H1 (cell line): ENCODE measurements around the gene KRTAP9-7. TPM values are rescaled to one million over a fixed set of nuclear protein-coding genes. Genes with fewer than 3 reads are reported as not detected.

Experiments used
- CTCF ChIA-PET: fragments of 300-600 bp; sonication (Branson Sonifier 250); formaldehyde crosslinking; loops from one replicate; lab custom pipeline; 2021; ENCODE audit not compliant: partially characterized antibody; lab: Charles Lee
- POLR2A ChIA-PET: fragments of 300-600 bp; sonication (Branson Sonifier 250); formaldehyde crosslinking; loops from one replicate; lab custom pipeline; 2021; ENCODE audit warnings: inconsistent platforms; ENCODE audit not compliant: partially characterized antibody; lab: Charles Lee
- DNase-seq, 2 experiments: peaks; one replicate each; pipeline versions ENCODE4 v3.0.0 to v3.0.0-alpha.2; 2010 to 2022; ENCODE audit warnings: low spot score in 2 of 2, low read depth in 1 of 2, mixed read lengths in 1 of 2
- FAIRE-seq: peaks from 2 replicates; lab custom pipeline; 2011; peaks lifted over from hg19 to GRCh38; lab: Jason Lieb, UNC
- H2AFZ ChIP-seq: 2 replicates; pipeline ENCODE4 v1.8.1; 2012; ENCODE audit warnings: low read length, inconsistent platforms
- H2AK5ac ChIP-seq: 2 replicates; pipeline ENCODE4 v1.6.1; 2013; ENCODE audit warnings: low read depth, low read length
- H2BK120ac ChIP-seq: replicated peaks from 2 replicates; pipeline ENCODE3; 2013; ENCODE audit warnings: low read depth, low read length, inconsistent platforms
- H2BK12ac ChIP-seq: 2 replicates; pipeline ENCODE4 v1.6.1; 2013; ENCODE audit warnings: low read depth, low read length
- H2BK15ac ChIP-seq: 2 replicates; pipeline ENCODE4 v1.6.1; 2013; ENCODE audit warnings: low read length
- H2BK20ac ChIP-seq: 2 replicates; pipeline ENCODE4 v1.6.1; 2013; ENCODE audit warnings: low read length
- H2BK5ac ChIP-seq: 2 replicates; pipeline ENCODE4 v1.6.1; 2013; ENCODE audit warnings: low read depth, low read length
- H3K14ac ChIP-seq: 2 replicates; pipeline ENCODE4 v1.6.1; 2013; ENCODE audit warnings: inconsistent platforms; ENCODE audit not compliant: insufficient read length
- H3K18ac ChIP-seq: 2 replicates; pipeline ENCODE4 v1.6.1; 2013; ENCODE audit warnings: low read length; ENCODE audit errors: extremely low read depth
- H3K23ac ChIP-seq: 2 replicates; pipeline ENCODE4 v1.6.1; 2013; ENCODE audit warnings: inconsistent platforms; ENCODE audit not compliant: insufficient read length
- H3K23me2 ChIP-seq: 2 replicates; pipeline ENCODE4 v1.6.1; 2013; ENCODE audit warnings: low read depth, low read length
- H3K27ac ChIP-seq: 2 replicates; pipeline ENCODE4 v1.6.1; 2011; ENCODE audit warnings: low read depth, low read length, inconsistent platforms
- H3K27me3 ChIP-seq, 4 experiments: replicated peaks in 1 of 4; 1 replicate in 1 of 4; 2 replicates in 3 of 4; pipeline versions ENCODE4 v1.6.1 to v1.8.1; 2011 to 2013; ENCODE audit warnings: low read length in 3 of 4, mild to moderate bottlenecking in 3 of 4, inconsistent platforms in 2 of 4, mixed read lengths in 2 of 4, moderate library complexity in 1 of 4; ENCODE audit not compliant: control insufficient read depth in 3 of 4, insufficient read depth in 3 of 4; ENCODE audit errors: extremely low read depth in 1 of 4
- H3K36me3 ChIP-seq, 4 experiments: 2 replicates each; pipeline versions ENCODE4 v1.6.1 to v1.8.1; 2011 to 2013; ENCODE audit warnings: mild to moderate bottlenecking in 4 of 4, low read length in 3 of 4, moderate library complexity in 2 of 4, control low read depth in 1 of 4, inconsistent platforms in 1 of 4; ENCODE audit not compliant: insufficient read depth in 4 of 4, control insufficient read depth in 2 of 4
- H3K4ac ChIP-seq: replicated peaks from 2 replicates; pipeline ENCODE3; 2013; ENCODE audit warnings: low read length, low read depth, mixed read lengths, inconsistent platforms; ENCODE audit not compliant: insufficient read length
- H3K4me1 ChIP-seq, 4 experiments: replicated peaks in 1 of 4; 1 replicate in 1 of 4; 2 replicates in 3 of 4; pipeline versions ENCODE4 v1.6.1 to v1.8.1; 2011 to 2013; ENCODE audit warnings: low read length in 3 of 4, inconsistent platforms in 2 of 4, mixed read lengths in 1 of 4; ENCODE audit not compliant: insufficient read depth in 4 of 4, control insufficient read depth in 3 of 4
- H3K4me2 ChIP-seq, 2 experiments: 2 replicates each; pipeline versions ENCODE4 v1.6.1 to v1.8.1; 2011 to 2013; ENCODE audit warnings: low read depth in 2 of 2, low read length in 2 of 2, control low read depth in 1 of 2, inconsistent platforms in 1 of 2, mild to moderate bottlenecking in 1 of 2; ENCODE audit not compliant: insufficient read depth in 1 of 2
- H3K4me3 ChIP-seq, 4 experiments: fragments of 200-600, 300-600 bp in 1 of 4; sonication (generic), shearing (Covaris generic), sonication (Bioruptor Twin) in 1 of 4; 2 replicates each; pipeline versions ENCODE4 v1.5.1 to v1.8.1; 2011 to 2016; ENCODE audit warnings: low read length in 4 of 4, low read depth in 3 of 4, control low read depth in 2 of 4, inconsistent platforms in 2 of 4, mild to moderate bottlenecking in 2 of 4, mixed read lengths in 1 of 4, moderate library complexity in 1 of 4; ENCODE audit not compliant: insufficient read depth in 2 of 4; ENCODE audit errors: extremely low read depth in 1 of 4
- H3K56ac ChIP-seq: replicated peaks from 2 replicates; pipeline ENCODE3; 2013; ENCODE audit warnings: low read depth, mild to moderate bottlenecking, mixed read lengths, low read length, inconsistent platforms; ENCODE audit not compliant: insufficient read length
- H3K79me1 ChIP-seq: 2 replicates; pipeline ENCODE4 v1.6.1; 2013; ENCODE audit warnings: low read depth, low read length, control low read depth
- H3K79me2 ChIP-seq, 2 experiments: 2 replicates each; pipeline versions ENCODE4 v1.6.1 to v1.8.1; 2012 to 2013; ENCODE audit warnings: low read length in 2 of 2, mild to moderate bottlenecking in 2 of 2, inconsistent platforms in 1 of 2; ENCODE audit not compliant: insufficient read depth in 2 of 2, control insufficient read depth in 1 of 2
- H3K9ac ChIP-seq, 4 experiments: replicated peaks in 1 of 4; 1 replicate in 1 of 4; 2 replicates in 3 of 4; pipeline versions ENCODE4 v1.6.1 to v1.8.1; 2011 to 2013; ENCODE audit warnings: low read depth in 3 of 4, low read length in 3 of 4, control low read depth in 2 of 4, mild to moderate bottlenecking in 2 of 4, moderate library complexity in 2 of 4, inconsistent platforms in 1 of 4; ENCODE audit errors: extremely low read depth in 1 of 4
- H3K9me3 ChIP-seq, 2 experiments: 2 replicates each; pipeline versions ENCODE4 v1.6.1 to v1.8.1; 2012 to 2013; ENCODE audit warnings: mild to moderate bottlenecking in 2 of 2, moderate library complexity in 2 of 2, control low read depth in 1 of 2, inconsistent platforms in 1 of 2, low read depth in 1 of 2, low read length in 1 of 2, mixed read lengths in 1 of 2; ENCODE audit not compliant: insufficient read depth in 2 of 2
- H4K20me1 ChIP-seq, 2 experiments: replicated peaks in 1 of 2; 2 replicates each; pipeline versions ENCODE3 to v1.8.1; 2011 to 2013; ENCODE audit warnings: inconsistent platforms in 2 of 2, low read length in 2 of 2, mild to moderate bottlenecking in 1 of 2; ENCODE audit not compliant: insufficient read depth in 2 of 2, control insufficient read depth in 1 of 2
- H4K5ac ChIP-seq: 2 replicates; pipeline ENCODE4 v1.6.1; 2013; ENCODE audit warnings: low read length, low read depth, mixed read lengths, inconsistent platforms; ENCODE audit not compliant: insufficient read length
- H4K8ac ChIP-seq: 2 replicates; pipeline ENCODE4 v1.8.0; 2013; ENCODE audit warnings: mild to moderate bottlenecking, moderate library complexity, low read length, inconsistent platforms; ENCODE audit not compliant: insufficient read depth; ENCODE audit errors: extremely low read depth
- H4K91ac ChIP-seq: replicated peaks from 2 replicates; pipeline ENCODE3; 2013; ENCODE audit warnings: low read length, mixed read lengths, inconsistent platforms; ENCODE audit not compliant: insufficient read length
- BACH1 ChIP-seq: IDR thresholded peaks from 2 replicates; pipeline ENCODE4 v1.6.1; 2012; ENCODE audit warnings: low read length, improper control_type of control experiment
- CHD1 ChIP-seq: IDR thresholded peaks from 2 replicates; pipeline ENCODE4 v1.6.1; 2012; ENCODE audit warnings: low read depth, low read length, improper control_type of control experiment
- CTCF ChIP-seq, 3 experiments: IDR thresholded peaks; 1 replicate in 2 of 3; 2 replicates in 1 of 3; pipeline versions ENCODE4 v1.5.1 to v1.6.1; 2011; ENCODE audit warnings: low read length in 3 of 3, mild to moderate bottlenecking in 3 of 3, inconsistent platforms in 2 of 3, low read depth in 1 of 3, moderate library complexity in 1 of 3; ENCODE audit not compliant: insufficient read depth in 1 of 3; ENCODE audit errors: control extremely low read depth in 1 of 3
- JUND ChIP-seq: IDR thresholded peaks from 2 replicates; pipeline ENCODE4 v1.6.1; 2011; ENCODE audit warnings: mild to moderate bottlenecking, improper control_type of control experiment, low read length
- SAP30 ChIP-seq: fragments of 300-600 bp; sonication (generic); IDR thresholded peaks from 2 replicates; pipeline ENCODE4 v1.7.1; 2012; ENCODE audit warnings: low read length, moderate library complexity, mild to moderate bottlenecking, inconsistent platforms; ENCODE audit not compliant: insufficient read depth, insufficient replicate concordance
- SIRT6 ChIP-seq: IDR thresholded peaks from one replicate; pipeline ENCODE4 v1.7.1; 2012; ENCODE audit warnings: low read length, inconsistent platforms
- TAF1 ChIP-seq: IDR thresholded peaks from 2 replicates; pipeline ENCODE4 v1.6.1; 2011; ENCODE audit warnings: mild to moderate bottlenecking, low read depth, low read length
- TAF7 ChIP-seq: optimal IDR thresholded peaks from 2 replicates; pipeline ENCODE3; 2011; ENCODE audit warnings: low read depth, mild to moderate bottlenecking, inconsistent platforms, low read length, moderate library complexity, borderline replicate concordance
- TBP ChIP-seq: IDR thresholded peaks from 2 replicates; pipeline ENCODE4 v1.6.1; 2011; ENCODE audit warnings: low read depth, low read length, improper control_type of control experiment
- TEAD4 ChIP-seq: IDR thresholded peaks from 2 replicates; pipeline ENCODE4 v1.6.1; 2012; ENCODE audit warnings: low read depth, low read length, inconsistent platforms, mixed read lengths
- WGBS, 2 experiments: shearing (Covaris generic) in 1 of 2; methylation state at CpG; one replicate each; pipeline versions ENCODE4 v1.1.6 to v1.1.7; 2013 to 2015; ENCODE audit warnings: low lambda C conversion rate in 2 of 2, mixed read lengths in 2 of 2, inconsistent platforms in 1 of 2, low coverage in 1 of 2, missing lambda C conversion rate in 1 of 2; ENCODE audit not compliant: insufficient replicate concordance in 2 of 2, insufficient coverage in 1 of 2, insufficient read length in 1 of 2; ENCODE audit errors: extremely low coverage in 1 of 2, missing lambda C conversion rate in 1 of 2; 5-methylcytosine and 5-hydroxymethylcytosine counted together
- polyA plus RNA-seq, 7 experiments: library from polyadenylated mRNA; depleted of rRNA in 3 of 7; stranded (reverse) in 5 of 7; unstranded in 2 of 7; fragments of >200 nt in 5 of 7; fragments of 200-250 nt in 2 of 7; gene quantifications; 1 replicate in 5 of 7; 2 replicates in 1 of 7; 4 replicates in 1 of 7; pipeline versions ENCODE4 v1.2.1 to v1.2.3, GENCODE V29; 2011 to 2013; ENCODE audit warnings: missing spikeins in 2 of 7, mixed read lengths in 2 of 7
- total RNA-seq: library from RNA; stranded (reverse); fragmentation: NEBNext Ultra II Directional; extraction: Animal tissue kit (Norgen Biotek cat#: 25700); gene quantifications from 2 replicates; pipeline ENCODE4 v1.2.1, GENCODE V29; 2021

KRTAP9-7 gene
- total and polyA plus RNA-seq, 2 of the 8 experiments (the other 6 are each of a cell fraction or from before 2014, with no cell fraction given), result not detected

GRCh38 chr17:41302981-41303380 is 27.5 kb downstream of the KRTAP9-7 start:
- CTCF ChIA-PET, result interaction anchor here (0.6 to 1.8 kb wide), 6 partner anchors 20 to 694 kb away, joined by 3 to 7 read pairs (median 3); partner anchors contain the start of gene KRT33A
- Histone ChIP-seq H3K4ac (no peak overlapping the region), H3K56ac (no peak overlapping the region), H2AFZ (no peak overlapping the region), H3K18ac (no peak overlapping the region), H4K20me1 (no peaks in the 10 kb centered on the region), H3K4me2 (no peak overlapping the region), H3K27ac (no peak overlapping the region), H4K8ac (no peak overlapping the region), H2BK12ac (no peak overlapping the region), H3K79me1 (no peaks in the 10 kb centered on the region), H3K4me3 (no peak overlapping the region), H2BK15ac (no peak overlapping the region), H2BK120ac (no peak overlapping the region), H3K27me3 (no peaks in the 10 kb centered on the region; a peak in 2 of 7 replicates), H4K91ac (no peak overlapping the region), H3K36me3 (no peaks in the 10 kb centered on the region), H3K79me2 (no peaks in the 10 kb centered on the region), H3K9ac (no peak overlapping the region), H3K14ac (no peak overlapping the region), H3K4me1 (no peaks in the 10 kb centered on the region; a peak in 2 of 7 replicates), H3K23me2 (no peaks in the 10 kb centered on the region; the same call in 1 of the 2 replicates), H2AK5ac (no peak overlapping the region), H2BK20ac (no peak overlapping the region), H4K5ac (no peak overlapping the region), H2BK5ac (no peak overlapping the region), H3K9me3 (no peaks in the 10 kb centered on the region; a peak in 1 of 4 replicates), H3K23ac (no peak overlapping the region)
- POLR2A ChIA-PET, result no interaction called here
- DNase-seq (no peak), FAIRE-seq (no peak)
- 92% methylated on average over 4 of the region's 4 CpGs; no CpG with 5 or more reads in 1 of the 2 experiments for WGBS, 2 experiments
- TF ChIP-seq SAP30 (no peak), TBP (no peak), SIRT6 (no peak), CHD1 (no peak), TEAD4 (no peak), BACH1 (no peak), JUND (no peak), TAF7 (no peak), CTCF (IDR thresholded peaks at IDR 0.05; ENCODE audit: control extremely low read depth in 1 of 3, insufficient read depth in 1 of 3, low read depth in 1 of 3, low read length in 3 of 3) (no peak), TAF1 (no peak)
